SK-N-SH treated with all-trans-retinoic acid at 6 μM for 48 hours (cell line): ENCODE measurements around the gene SLC12A7.

Source experiments
- ARNTL ChIP-seq: fragments of 450-650 bp; formaldehyde crosslinking; IDR thresholded peaks from 2 replicates; pipeline ENCODE4 v1.5.0; 2020; ENCODE audit warnings: low read depth, mild to moderate bottlenecking, moderate library complexity, borderline replicate concordance
- CREB5 ChIP-seq: fragments of 250-450 bp; sonication (Bioruptor Pico); IDR thresholded peaks from 2 replicates; pipeline ENCODE4 v1.5.1; 2020; ENCODE audit warnings: low read depth, mild to moderate bottlenecking, moderate library complexity
- CSDC2 ChIP-seq: fragments of 250-450 bp; sonication (Bioruptor Pico); IDR thresholded peaks from 2 replicates; pipeline ENCODE4 v1.5.0; 2020; ENCODE audit warnings: mild to moderate bottlenecking, moderate library complexity
- GLIS3 ChIP-seq: fragments of 250-450 bp; sonication (Bioruptor Pico); IDR thresholded peaks from 2 replicates; pipeline ENCODE4 v1.5.0; 2020; ENCODE audit warnings: mild to moderate bottlenecking, moderate library complexity
- ISL1 ChIP-seq: fragments of 250-450 bp; sonication (Bioruptor Pico); IDR thresholded peaks from 2 replicates; pipeline ENCODE4 v2.1.2; 2022; ENCODE audit warnings: mild to moderate bottlenecking, moderate library complexity
- PATZ1 ChIP-seq: fragments of 250-450 bp; sonication (Bioruptor Pico); IDR thresholded peaks from 2 replicates; pipeline ENCODE4 v1.8.0; 2020; ENCODE audit warnings: mild to moderate bottlenecking, moderate library complexity, borderline replicate concordance
- RARB ChIP-seq: fragments of 250-450 bp; sonication (Bioruptor Pico); IDR thresholded peaks from 2 replicates; pipeline ENCODE4 v1.8.0; 2021; ENCODE audit warnings: mild to moderate bottlenecking, moderate library complexity
- TOX ChIP-seq: fragments of 250-450 bp; sonication (Bioruptor Pico); IDR thresholded peaks from 2 replicates; pipeline ENCODE4 v1.8.0; 2021; ENCODE audit warnings: mild to moderate bottlenecking, moderate library complexity, borderline replicate concordance
- TSHZ2 ChIP-seq: fragments of 250-450 bp; sonication (Bioruptor Pico); IDR thresholded peaks from 2 replicates; pipeline ENCODE4 v1.5.0; 2020; ENCODE audit warnings: mild to moderate bottlenecking, moderate library complexity
- ZFP3 ChIP-seq: fragments of 250-450 bp; sonication (Bioruptor Pico); IDR thresholded peaks from 2 replicates; pipeline ENCODE4 v1.5.0; 2020; ENCODE audit warnings: mild to moderate bottlenecking, moderate library complexity
- ZFP30 ChIP-seq: fragments of 450-650 bp; formaldehyde crosslinking; IDR thresholded peaks from 2 replicates; pipeline ENCODE4 v1.5.0; 2022; ENCODE audit warnings: mild to moderate bottlenecking, moderate library complexity
- ZNF565 ChIP-seq: fragments of 450-650 bp; formaldehyde crosslinking; conservative IDR thresholded peaks from 2 replicates; pipeline ENCODE4 v1.5.0; 2020; ENCODE audit warnings: low read depth, mild to moderate bottlenecking, moderate library complexity
- ZNF8 ChIP-seq: fragments of 450-650 bp; formaldehyde crosslinking; IDR thresholded peaks from 2 replicates; pipeline ENCODE4 v1.5.0; 2020; ENCODE audit warnings: mild to moderate bottlenecking, moderate library complexity

GRCh38 chr5:1152156-1152555 lies 40.3 kb upstream of the SLC12A7 start:
- TF ChIP-seq CREB5 (CRISPR knock-in tag) (no peak), TOX (CRISPR knock-in tag) (no peak), PATZ1 (CRISPR knock-in tag) (no peak), ARNTL (CRISPR knock-in tag) (no peak), ZFP3 (CRISPR knock-in tag) (no peak), ZNF8 (CRISPR knock-in tag) (no peak), RARB (CRISPR knock-in tag) (no peak), CSDC2 (CRISPR knock-in tag) (no peak), ZNF565 (CRISPR knock-in tag) (no peak), GLIS3 (CRISPR knock-in tag) (no peak), ZFP30 (CRISPR knock-in tag) (no peak), TSHZ2 (no peak), ISL1 (no peak)
